Epithelial cell of prostate (primary cell): ENCODE data around the gene FSHR.

Source experiments
- DNase-seq: peaks from one replicate; pipeline ENCODE4 v3.0.0-alpha.2; 2011; ENCODE audit warnings: low read depth, low spot score
- H3K27ac ChIP-seq: fragments of 450-650 bp; 2 replicates; pipeline ENCODE4 v1.5.1; 2017; ENCODE audit warnings: mild to moderate bottlenecking

Gene FSHR

GRCh38 chr2:49122107-49122506 is 32.2 kb downstream of the FSHR start:
- DNase-seq, result no peak
- no peak overlapping the region for H3K27ac ChIP-seq

- DNase-seq, result no peak
- no peak overlapping the region for H3K27ac ChIP-seq
Observed at GRCh38 chr2:49113046-49113445, 41.3 kb downstream of the FSHR start.

- no peak for DNase-seq
- H3K27ac ChIP-seq, result no peak overlapping the region
Observed at GRCh38 chr2:49111456-49111855, 42.9 kb downstream of the FSHR start.

GRCh38 chr2:49111006-49111405 is 43.3 kb downstream of the FSHR start:
- no peak overlapping the region for H3K27ac ChIP-seq
- no peak for DNase-seq

GRCh38 chr2:49110571-49110970 is 43.7 kb downstream of the FSHR start:
- no peak overlapping the region for H3K27ac ChIP-seq
- no peak for DNase-seq

- H3K27ac ChIP-seq, result no peak overlapping the region
- DNase-seq, result no peak
Observed at GRCh38 chr2:49108851-49109250, 45.5 kb downstream of the FSHR start.

- DNase-seq, result no peak
- H3K27ac ChIP-seq, result no peak overlapping the region
Observed at GRCh38 chr2:49108436-49108835, 45.9 kb downstream of the FSHR start.

GRCh38 chr2:49105506-49105905 is 48.8 kb downstream of the FSHR start:
- DNase-seq, result no peak
- no peak overlapping the region for H3K27ac ChIP-seq

- H3K27ac ChIP-seq, result no peak overlapping the region
- no peak for DNase-seq
Observed at GRCh38 chr2:49102146-49102545, 52.2 kb downstream of the FSHR start.

GRCh38 chr2:49080681-49081080 is 73.6 kb downstream of the FSHR start:
- H3K27ac ChIP-seq, result no peak overlapping the region
- no peak for DNase-seq

- no peak for DNase-seq
- H3K27ac ChIP-seq, result no peak overlapping the region
Observed at GRCh38 chr2:49070716-49071115, 83.6 kb downstream of the FSHR start.

- peak; percentile 26 for DNase-seq
- H3K27ac ChIP-seq, result no peak overlapping the region
Observed at GRCh38 chr2:49069829-49070228, 84.5 kb downstream of the FSHR start.

- no peak overlapping the region for H3K27ac ChIP-seq
- DNase-seq, result no peak
Observed at GRCh38 chr2:49068613-49069012, 85.7 kb downstream of the FSHR start.

GRCh38 chr2:49067971-49068370 is 86.3 kb downstream of the FSHR start:
- no peak overlapping the region for H3K27ac ChIP-seq
- no peak for DNase-seq

- no peak overlapping the region for H3K27ac ChIP-seq
Observed at GRCh38 chr2:49053156-49053555, 101.2 kb downstream of the FSHR start.

GRCh38 chr2:49050265-49050664 is 104.0 kb downstream of the FSHR start:
- H3K27ac ChIP-seq, result no peak overlapping the region
- no peak for DNase-seq

More at GRCh38 chr2:49053156-49053555, 101.2 kb downstream of the FSHR start:
- DNase-seq, result no peak

GRCh38 chr2:49049161-49049560 is 105.2 kb downstream of the FSHR start:
- DNase-seq, result no peak
- H3K27ac ChIP-seq, result no peak overlapping the region

- DNase-seq, result no peak
- H3K27ac ChIP-seq, result no peak overlapping the region
Observed at GRCh38 chr2:49045083-49045482, 109.2 kb downstream of the FSHR start.

- no peak for DNase-seq
- H3K27ac ChIP-seq, result no peak overlapping the region
Observed at GRCh38 chr2:49044350-49045079, 109.8 kb downstream of the FSHR start.

- no peak for DNase-seq
- H3K27ac ChIP-seq, result no peak overlapping the region
Observed at GRCh38 chr2:49043405-49043982, 110.8 kb downstream of the FSHR start.

- no peak overlapping the region for H3K27ac ChIP-seq
- no peak for DNase-seq
Observed at GRCh38 chr2:49042488-49042887, 111.8 kb downstream of the FSHR start.

- DNase-seq, result no peak
- no peak overlapping the region for H3K27ac ChIP-seq
Observed at GRCh38 chr2:49041061-49041460, 113.3 kb downstream of the FSHR start.
